ENCODE measurements around the gene THAP2. TPM values are rescaled to one million over a fixed set of nuclear protein-coding genes. Genes with fewer than 3 reads are reported as not detected.

The THAP2 gene
- total RNA-seq (2022; extraction: Qiagen RNA extraction; ENCODE audit: low read depth), result 2.5 to 5.3 TPM (median 4.0 TPM) in 5 replicates

DNA sequence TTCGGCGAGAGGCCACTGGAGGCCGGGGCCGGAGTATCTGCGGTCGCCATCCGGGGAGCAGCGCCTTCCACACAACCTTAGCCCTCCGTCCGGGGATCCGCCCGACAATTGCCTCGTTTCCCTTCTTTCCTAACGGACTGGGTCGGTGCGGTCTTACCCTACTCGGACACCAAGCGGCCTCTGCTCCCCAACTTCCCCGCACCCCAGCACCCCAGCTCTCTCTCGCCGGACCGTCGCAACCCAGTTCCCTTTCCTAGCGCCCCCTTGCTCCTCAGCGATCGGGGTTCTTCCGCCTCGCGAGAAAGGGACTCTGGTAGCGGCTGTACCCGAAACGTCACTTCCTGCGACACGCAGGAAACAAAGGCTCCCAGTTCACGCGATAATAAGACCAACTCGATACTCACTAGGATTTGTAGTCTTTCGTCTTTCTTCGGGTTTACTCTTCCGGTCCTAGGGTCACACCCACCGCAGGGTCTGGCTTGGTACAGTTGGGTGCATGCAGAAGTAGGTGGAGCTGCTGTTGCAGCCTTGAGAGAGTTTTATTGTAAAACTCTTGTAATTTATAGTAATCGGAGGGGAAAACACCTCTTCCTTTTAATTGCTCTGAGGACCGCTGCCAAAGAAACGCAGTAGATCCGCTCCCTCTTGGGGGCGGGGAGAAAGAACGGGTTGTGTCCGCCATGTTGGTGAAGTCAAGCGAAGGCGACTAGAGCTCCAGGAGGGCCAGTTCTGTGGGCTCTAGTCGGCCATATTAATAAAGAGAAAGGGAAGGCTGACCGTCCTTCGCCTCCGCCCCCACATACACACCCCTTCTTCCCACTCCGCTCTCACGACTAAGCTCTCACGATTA is at the start of gene THAP2, which contains the start of gene ZFC3H1:
Gene THAP2, plus strand, starts transcription at position 741 of the 850 bp plus-strand sequence. CDS start 209 bp downstream, outside the sequence.
Gene ZFC3H1, minus strand, starts transcription at position 288 of the 850 bp plus-strand sequence. Its CDS starts 238 bp downstream, at position 50.

GRCh38 chr12:71685914-71686657 is 22.0 kb downstream of the THAP2 start, which contains the start of gene TMEM19:
Gene TMEM19 (plus strand): TSS chr12:71686082. CDS start chr12:71686681, 599 bp downstream.

Other genes with a start within 250 kb of the THAP2 start
- gene LGR5, start 224.5 kb upstream of the THAP2 start, total RNA-seq (2022; extraction: Qiagen RNA extraction; ENCODE audit: low read depth), result not detected in 5 replicates
- 8.0 to 19.0 TPM (median 15.9 TPM) in 5 replicates for gene ZFC3H1, start 453 bp upstream of the THAP2 start, total RNA-seq (2022; extraction: Qiagen RNA extraction; ENCODE audit: low read depth)
- gene TMEM19, start 21.8 kb downstream of the THAP2 start, total RNA-seq (2022; extraction: Qiagen RNA extraction; ENCODE audit: low read depth), result 28.9 to 36.1 TPM (median 34.3 TPM) in 5 replicates
- gene RAB21, start 90.6 kb downstream of the THAP2 start, total RNA-seq (2022; extraction: Qiagen RNA extraction; ENCODE audit: low read depth), result 28.9 to 56.1 TPM (median 42.4 TPM) in 5 replicates
- gene TBC1D15, start 175.5 kb downstream of the THAP2 start, total RNA-seq (2022; extraction: Qiagen RNA extraction; ENCODE audit: low read depth), result 17.1 to 29.2 TPM (median 24.2 TPM) in 5 replicates

All from A549 treated with RU486 at 1 μM for 4 hours (cell line).